CD4-positive, alpha-beta T cell treated with Interleukin-17A for 4 hours (primary cell): ENCODE results near the gene LHFPL2.

Source experiments
- DNase-seq: peaks from one replicate; pipeline ENCODE4 v3.0.0-alpha.2; 2020; ENCODE audit warnings: mixed read lengths

LHFPL2 gene

GRCh38 chr5:78515670-78516069, 132.9 kb downstream of the LHFPL2 start:
- no peak for DNase-seq

GRCh38 chr5:78514427-78515330, 133.9 kb downstream of the LHFPL2 start:
- DNase-seq: no peak

DNA sequence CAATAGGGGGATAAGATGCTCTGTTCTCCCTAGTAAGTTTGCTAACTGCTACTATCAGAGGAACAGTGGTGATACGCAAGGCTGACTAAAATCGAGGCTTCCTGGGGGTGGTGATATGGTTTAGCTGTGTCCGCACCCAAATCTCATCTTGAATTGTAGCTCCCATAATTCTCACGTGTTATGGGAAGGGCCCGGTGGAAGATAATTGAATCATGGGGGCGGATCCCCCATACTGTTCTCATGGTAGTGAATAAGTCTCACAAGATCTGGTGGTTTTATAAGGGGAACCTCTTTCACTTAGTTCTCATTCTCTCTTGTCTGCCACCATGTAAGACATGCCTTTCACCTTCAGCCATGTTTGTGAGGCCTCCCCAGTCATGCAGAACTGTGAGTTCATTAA, 135.1 kb downstream of the LHFPL2 start:
- no peak for DNase-seq

DNA sequence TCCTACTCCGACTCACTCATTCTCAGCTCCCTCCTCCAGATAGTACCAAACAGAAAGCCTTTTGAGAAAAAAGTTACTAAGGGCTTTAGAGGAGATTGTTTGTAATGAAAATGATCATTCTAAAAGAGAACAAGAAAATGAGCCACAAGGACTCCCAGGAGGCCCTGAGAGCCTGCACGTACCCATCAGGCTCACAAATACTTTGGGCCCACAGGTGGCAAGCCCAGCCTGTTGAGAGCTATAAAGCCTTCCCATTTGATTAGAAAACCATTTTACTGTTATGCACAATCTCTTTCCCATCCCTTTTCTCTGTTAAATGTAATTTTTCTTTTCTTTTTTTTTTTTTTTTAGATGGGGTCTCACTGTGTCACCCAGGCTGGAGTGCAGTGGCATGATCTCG, 136.1 kb downstream of the LHFPL2 start:
- no peak for DNase-seq

DNA sequence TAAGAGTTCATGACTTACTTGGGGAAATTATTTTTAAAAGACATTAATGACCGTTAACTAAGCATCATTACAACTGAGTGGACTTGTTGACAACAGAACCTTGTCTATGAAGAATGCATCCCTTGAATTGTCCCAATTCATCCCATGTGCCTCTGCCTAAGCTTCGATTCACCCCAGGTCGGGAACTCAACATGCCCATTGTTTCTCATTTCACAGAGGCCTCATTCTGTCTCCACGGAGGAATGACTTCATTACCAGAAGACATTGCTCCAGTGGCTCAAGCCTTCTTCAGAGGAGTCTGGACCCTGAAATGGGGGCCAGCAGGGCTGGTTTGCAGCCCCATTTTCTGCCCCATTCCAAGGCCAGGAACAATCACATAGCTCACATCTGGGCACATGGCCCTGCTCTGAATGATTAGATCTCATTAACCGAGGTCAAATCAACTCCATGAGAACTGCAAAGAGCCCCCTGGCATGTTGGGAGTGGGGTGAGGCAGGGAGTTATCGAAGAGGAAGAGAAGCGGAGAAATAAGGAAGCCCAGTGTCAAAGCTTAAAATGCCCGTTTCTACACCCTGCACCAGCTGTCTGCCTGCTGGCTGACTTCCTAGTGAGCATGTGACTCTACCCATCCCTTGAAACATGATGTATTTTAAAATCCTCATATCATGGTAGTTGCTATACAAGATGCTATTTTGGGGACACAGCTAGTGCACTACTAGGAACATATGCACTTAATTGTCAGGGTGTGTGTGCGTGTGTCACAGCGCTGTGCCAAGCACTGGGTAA, 137.3 kb downstream of the LHFPL2 start:
- DNase-seq: no peak

GRCh38 chr5:78509884-78510769, 138.4 kb downstream of the LHFPL2 start:
- peak; percentile 40 for DNase-seq

GRCh38 chr5:78509145-78509865, 139.3 kb downstream of the LHFPL2 start:
- no peak for DNase-seq

GRCh38 chr5:78508186-78508765, 140.3 kb downstream of the LHFPL2 start:
- no peak for DNase-seq

DNA sequence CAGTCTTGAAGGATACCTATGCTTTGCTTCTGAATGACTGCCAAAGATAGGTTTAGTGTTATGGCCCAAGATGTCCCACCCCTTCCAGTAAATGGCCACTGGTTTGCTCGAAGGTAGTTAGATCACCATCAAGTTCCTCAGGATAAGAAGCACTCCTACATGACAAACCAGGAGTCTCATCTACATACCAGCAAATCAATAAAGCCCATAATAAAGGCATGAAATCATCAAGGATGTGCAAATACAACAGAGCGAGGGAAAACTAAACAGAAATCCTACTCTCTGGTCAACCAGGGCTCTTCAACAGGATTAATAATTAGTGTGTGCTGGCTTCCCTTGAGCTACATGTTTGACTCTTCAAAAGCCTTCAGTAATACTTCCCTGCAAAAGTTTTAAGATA, 141.0 kb downstream of the LHFPL2 start:
- no peak for DNase-seq

GRCh38 chr5:78506261-78507024, 142.1 kb downstream of the LHFPL2 start:
- DNase-seq: no peak

DNA sequence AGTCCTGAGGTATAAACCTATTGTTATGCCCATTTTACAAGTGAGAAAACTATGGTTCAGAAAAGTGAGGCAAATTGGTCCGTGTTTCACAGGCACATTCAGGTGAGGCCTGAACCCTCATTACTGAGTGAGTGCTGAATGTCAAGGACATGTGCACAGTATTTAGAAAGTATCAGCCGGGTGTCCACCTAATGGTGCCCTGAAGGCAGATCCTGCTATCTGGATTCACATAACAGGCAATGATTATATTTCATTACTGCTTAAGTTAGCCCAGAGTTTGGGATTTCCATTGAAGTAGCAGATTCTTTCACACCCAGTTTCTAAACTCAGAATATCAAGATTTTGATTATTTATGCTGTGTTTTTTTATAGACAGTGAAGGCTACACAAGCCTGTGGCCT, 142.7 kb downstream of the LHFPL2 start:
- DNase-seq: no peak

GRCh38 chr5:78504704-78505677, 143.6 kb downstream of the LHFPL2 start:
- no peak for DNase-seq

GRCh38 chr5:78503958-78504653, 144.5 kb downstream of the LHFPL2 start:
- no peak for DNase-seq

DNA sequence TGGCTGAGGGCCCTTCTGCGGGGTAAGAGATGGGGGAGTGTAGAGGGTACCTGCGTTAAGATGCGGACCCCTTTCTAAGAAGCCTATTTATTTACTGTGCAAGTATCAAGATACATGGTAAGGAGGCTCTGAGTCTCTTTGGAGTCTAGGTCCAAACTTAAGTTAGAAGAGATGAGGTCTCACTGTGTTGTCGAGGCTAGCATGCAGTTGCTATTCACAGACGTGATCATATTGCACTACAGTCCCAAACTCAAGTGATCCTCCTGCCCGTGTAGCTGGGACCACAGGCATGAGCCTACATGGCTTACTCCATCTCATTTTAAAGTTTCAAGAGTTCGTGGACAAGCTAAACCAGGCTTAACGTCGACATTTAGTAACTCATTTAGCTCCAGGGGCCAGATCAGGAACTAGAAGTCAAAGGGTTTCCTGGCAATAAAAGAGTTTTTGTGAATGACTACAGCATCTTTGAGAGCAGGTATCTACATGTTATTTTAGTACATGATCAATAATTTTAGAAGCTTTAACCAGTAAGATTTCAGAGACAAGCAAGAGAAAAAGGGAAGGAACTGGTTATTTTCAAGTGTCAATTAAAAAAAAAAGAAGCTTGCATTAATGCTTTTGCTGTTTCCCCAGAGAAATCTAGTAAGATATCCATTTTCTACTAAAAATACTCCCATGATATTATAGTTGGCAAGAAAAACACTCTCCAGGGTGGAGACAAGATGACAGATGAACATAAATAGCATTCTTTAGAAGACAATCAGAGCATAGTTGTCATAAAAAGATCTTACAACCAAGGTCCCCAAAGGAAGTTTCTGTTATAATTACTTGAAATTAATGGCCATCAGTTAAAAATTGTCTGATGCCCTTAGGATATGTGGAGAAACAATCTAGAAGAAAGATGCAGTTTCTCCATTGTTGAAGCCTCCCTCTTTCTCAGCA, 146.9 kb downstream of the LHFPL2 start:
- no peak for DNase-seq

DNA sequence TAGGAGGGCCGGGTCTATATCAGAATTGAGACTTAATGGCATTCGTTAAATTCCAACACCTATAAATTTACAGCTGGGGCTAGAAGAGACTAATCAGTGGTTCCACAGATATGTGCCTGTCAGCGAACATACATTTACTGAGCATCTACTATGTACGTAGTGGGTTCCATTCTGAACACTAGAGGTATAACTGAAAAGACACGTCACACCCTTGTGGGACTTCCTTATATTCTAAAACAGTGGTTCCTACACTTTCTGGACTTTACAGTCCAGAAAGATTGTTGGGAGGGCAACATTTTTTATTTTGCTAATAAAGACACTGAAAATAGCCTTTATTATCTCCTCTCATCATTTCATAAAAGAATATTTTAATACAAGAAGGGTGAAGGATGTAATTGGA, 147.7 kb downstream of the LHFPL2 start:
- no peak for DNase-seq

GRCh38 chr5:78500028-78500427, 148.5 kb downstream of the LHFPL2 start:
- DNase-seq: no peak

GRCh38 chr5:78499485-78499884, 149.1 kb downstream of the LHFPL2 start:
- DNase-seq: no peak
